ENCODE measurements around the gene AQP2. TPM values are rescaled to one million over a fixed set of nuclear protein-coding genes. Genes with fewer than 3 reads are reported as not detected.

Gene AQP2
- total and polyA plus RNA-seq, 9 donors: 0.05 to 0.09 TPM; not detected in 7

- H3K27ac ChIP-seq (ENCODE audit: low read length): no peak overlapping the region
Measured at GRCh38 chr12:49939707-49940106, 10.8 kb upstream of the AQP2 start.

GRCh38 chr12:49941556-49942511 lies 8.7 kb upstream of the AQP2 start:
- DNase-seq: no peak
- Histone ChIP-seq H3K36me3 (ENCODE audit: control insufficient read depth, insufficient read depth, low read length) (no peaks in the 10 kb centered on the region), H3K4me1 (ENCODE audit: control insufficient read depth, insufficient read depth, low read length) (peaks cover 2% of the 10 kb centered on the region), H3K4me3 (ENCODE audit: low read length) (no peak overlapping the region), H3K9me3 (replicated peaks; ENCODE audit: control insufficient read depth, low read depth, low read length) (no peaks in the 10 kb centered on the region), H3K27me3 (ENCODE audit: control insufficient read depth, insufficient read depth, low read length) (peaks cover 16% of the 10 kb centered on the region), H3K27ac (ENCODE audit: low read length) (no peak overlapping the region)
- WGBS (ENCODE audit: insufficient coverage): 69% methylated on average over 10 of the region's 13 CpGs

More at GRCh38 chr12:49939707-49940106, 10.8 kb upstream of the AQP2 start:
- Histone ChIP-seq H3K4me3 (ENCODE audit: low read length) (no peak overlapping the region), H3K36me3 (ENCODE audit: control insufficient read depth, insufficient read depth, low read length) (no peaks in the 10 kb centered on the region), H3K9me3 (replicated peaks; ENCODE audit: control insufficient read depth, low read depth, low read length) (no peaks in the 10 kb centered on the region), H3K4me1 (ENCODE audit: control insufficient read depth, insufficient read depth, low read length) (no peaks in the 10 kb centered on the region), H3K27me3 (ENCODE audit: control insufficient read depth, insufficient read depth, low read length) (peaks cover 14% of the 10 kb centered on the region)
- WGBS (ENCODE audit: insufficient coverage): 63% methylated on average over 1 of the region's 1 CpG
- no peak for DNase-seq

- no peaks in the 10 kb centered on the region for H3K36me3 ChIP-seq (ENCODE audit: control insufficient read depth, insufficient read depth, low read length)
- H3K4me1 ChIP-seq (ENCODE audit: control insufficient read depth, insufficient read depth, low read length): peaks cover 2% of the 10 kb centered on the region
- WGBS (ENCODE audit: insufficient coverage): 91% methylated on average over 2 of the region's 3 CpGs
- H3K27ac ChIP-seq (ENCODE audit: low read length): no peak overlapping the region
- DNase-seq: no peak
- no peaks in the 10 kb centered on the region for H3K9me3 ChIP-seq (replicated peaks; ENCODE audit: control insufficient read depth, low read depth, low read length)
- H3K27me3 ChIP-seq (ENCODE audit: control insufficient read depth, insufficient read depth, low read length): peaks cover 16% of the 10 kb centered on the region
- H3K4me3 ChIP-seq (ENCODE audit: low read length): no peak overlapping the region
Measured at GRCh38 chr12:49942512-49942893, 8.0 kb upstream of the AQP2 start.

GRCh38 chr12:49942921-49943624 lies 7.5 kb upstream of the AQP2 start:
- 71% methylated on average over 10 of the region's 14 CpGs for WGBS (ENCODE audit: insufficient coverage)
- H3K27ac ChIP-seq (ENCODE audit: low read length): no peak overlapping the region
- peaks cover 2% of the 10 kb centered on the region for H3K4me1 ChIP-seq (ENCODE audit: control insufficient read depth, insufficient read depth, low read length)
- H3K27me3 ChIP-seq (ENCODE audit: control insufficient read depth, insufficient read depth, low read length): peaks cover 16% of the 10 kb centered on the region
- H3K4me3 ChIP-seq (ENCODE audit: low read length): no peak overlapping the region
- H3K36me3 ChIP-seq (ENCODE audit: control insufficient read depth, insufficient read depth, low read length): no peaks in the 10 kb centered on the region
- no peak for DNase-seq
- H3K9me3 ChIP-seq (replicated peaks; ENCODE audit: control insufficient read depth, low read depth, low read length): no peaks in the 10 kb centered on the region

- Histone ChIP-seq H3K27ac (ENCODE audit: low read length) (no peak overlapping the region), H3K4me3 (ENCODE audit: low read length) (no peak overlapping the region), H3K36me3 (ENCODE audit: control insufficient read depth, insufficient read depth, low read length) (no peaks in the 10 kb centered on the region), H3K4me1 (ENCODE audit: control insufficient read depth, insufficient read depth, low read length) (peaks cover 2% of the 10 kb centered on the region), H3K9me3 (replicated peaks; ENCODE audit: control insufficient read depth, low read depth, low read length) (no peaks in the 10 kb centered on the region), H3K27me3 (ENCODE audit: control insufficient read depth, insufficient read depth, low read length) (peaks cover 16% of the 10 kb centered on the region)
- 60% methylated on average over 1 of the region's 1 CpG for WGBS (ENCODE audit: insufficient coverage)
- DNase-seq: no peak
Measured at GRCh38 chr12:49943625-49943960, 6.9 kb upstream of the AQP2 start.

- Histone ChIP-seq H3K27ac (ENCODE audit: low read length) (no peak overlapping the region), H3K36me3 (ENCODE audit: control insufficient read depth, insufficient read depth, low read length) (no peaks in the 10 kb centered on the region), H3K27me3 (ENCODE audit: control insufficient read depth, insufficient read depth, low read length) (peaks cover 16% of the 10 kb centered on the region), H3K4me1 (ENCODE audit: control insufficient read depth, insufficient read depth, low read length) (peaks cover 2% of the 10 kb centered on the region), H3K9me3 (replicated peaks; ENCODE audit: control insufficient read depth, low read depth, low read length) (no peaks in the 10 kb centered on the region), H3K4me3 (ENCODE audit: low read length) (no peak overlapping the region)
- DNase-seq: no peak
- 93% methylated on average over 4 of the region's 5 CpGs for WGBS (ENCODE audit: insufficient coverage)
Measured at GRCh38 chr12:49944046-49944445, 6.5 kb upstream of the AQP2 start.

GRCh38 chr12:49944718-49945117 lies 5.8 kb upstream of the AQP2 start:
- DNase-seq: no peak
- Histone ChIP-seq H3K4me3 (ENCODE audit: low read length) (no peak overlapping the region), H3K27ac (ENCODE audit: low read length) (no peak overlapping the region), H3K36me3 (ENCODE audit: control insufficient read depth, insufficient read depth, low read length) (no peaks in the 10 kb centered on the region), H3K9me3 (replicated peaks; ENCODE audit: control insufficient read depth, low read depth, low read length) (no peaks in the 10 kb centered on the region), H3K4me1 (ENCODE audit: control insufficient read depth, insufficient read depth, low read length) (peaks cover 2% of the 10 kb centered on the region), H3K27me3 (ENCODE audit: control insufficient read depth, insufficient read depth, low read length) (peaks cover 19% of the 10 kb centered on the region)
- no CpG with 5 or more reads among the region's 3 CpGs for WGBS (ENCODE audit: insufficient coverage)

GRCh38 chr12:49945394-49946080 lies 5.0 kb upstream of the AQP2 start:
- peak; percentile 77 for DNase-seq
- Histone ChIP-seq H3K27ac (ENCODE audit: low read length) (no peak overlapping the region), H3K4me3 (ENCODE audit: low read length) (peak overlapping the region; percentile 19), H3K9me3 (replicated peaks; ENCODE audit: control insufficient read depth, low read depth, low read length) (no peaks in the 10 kb centered on the region), H3K4me1 (ENCODE audit: control insufficient read depth, insufficient read depth, low read length) (peaks cover 2% of the 10 kb centered on the region), H3K27me3 (ENCODE audit: control insufficient read depth, insufficient read depth, low read length) (peaks cover 19% of the 10 kb centered on the region), H3K36me3 (ENCODE audit: control insufficient read depth, insufficient read depth, low read length) (no peaks in the 10 kb centered on the region)
- WGBS (ENCODE audit: insufficient coverage): 2% methylated on average over 20 of the region's 28 CpGs

GRCh38 chr12:49946086-49946485 lies 4.5 kb upstream of the AQP2 start:
- Histone ChIP-seq H3K9me3 (replicated peaks; ENCODE audit: control insufficient read depth, low read depth, low read length) (no peaks in the 10 kb centered on the region), H3K36me3 (ENCODE audit: control insufficient read depth, insufficient read depth, low read length) (no peaks in the 10 kb centered on the region), H3K4me3 (ENCODE audit: low read length) (no peak overlapping the region), H3K27ac (ENCODE audit: low read length) (no peak overlapping the region), H3K4me1 (ENCODE audit: control insufficient read depth, insufficient read depth, low read length) (peaks cover 2% of the 10 kb centered on the region), H3K27me3 (ENCODE audit: control insufficient read depth, insufficient read depth, low read length) (peaks cover 22% of the 10 kb centered on the region)
- no peak for DNase-seq
- 89% methylated on average over 9 of the region's 9 CpGs for WGBS (ENCODE audit: insufficient coverage)

- no peaks in the 10 kb centered on the region for H3K9me3 ChIP-seq (replicated peaks; ENCODE audit: control insufficient read depth, low read depth, low read length)
- peaks cover 23% of the 10 kb centered on the region for H3K27me3 ChIP-seq (ENCODE audit: control insufficient read depth, insufficient read depth, low read length)
- H3K4me1 ChIP-seq (ENCODE audit: control insufficient read depth, insufficient read depth, low read length): peaks cover 2% of the 10 kb centered on the region
- H3K36me3 ChIP-seq (ENCODE audit: control insufficient read depth, insufficient read depth, low read length): no peaks in the 10 kb centered on the region
- DNase-seq: no peak
- H3K4me3 ChIP-seq (ENCODE audit: low read length): no peak overlapping the region
- H3K27ac ChIP-seq (ENCODE audit: low read length): no peak overlapping the region
- 61% methylated on average over 3 of the region's 3 CpGs for WGBS (ENCODE audit: insufficient coverage)
Measured at GRCh38 chr12:49946497-49946896, 4.0 kb upstream of the AQP2 start.

Measured in muscle of leg (tissue), 11 donors.